ENCODE data around the gene TBC1D25.
"Not testable (repeated sequence)": the region's sequence is repeated elsewhere in the genome, so short reads cannot be mapped to it uniquely, and the experiment has no call there.

The TBC1D25 gene

GRCh38 chrX:48520976-48521352 lies 18.6 kb upstream of the TBC1D25 start:
- in situ Hi-C loops (cut with MboI; ENCODE audit: low pct_unique_long_range_greater_than_20kb, low sequenced_read_pairs, unreplicated experiment): no loop called here
- DNase-seq (ENCODE audit: low spot score): no peak
- TF ChIP-seq CTCF (IDR thresholded peaks at IDR 0.05; ENCODE audit: extremely low read depth, insufficient read depth, missing control alignments): no peak

- in situ Hi-C loops (cut with MboI; ENCODE audit: low pct_unique_long_range_greater_than_20kb, low sequenced_read_pairs, unreplicated experiment): no loop called here
- TF ChIP-seq CTCF (IDR thresholded peaks at IDR 0.05; ENCODE audit: extremely low read depth, insufficient read depth, missing control alignments): no peak
These were observed 17.9 kb upstream of the TBC1D25 start, which contains the start of gene EBP for GRCh38 chrX:48521353-48522243. Gene EBP (plus strand): TSS chrX:48521808. CDS start chrX:48523772, 1,964 bp downstream.

GRCh38 chrX:48522291-48522690 lies 17.2 kb upstream of the TBC1D25 start:
- no peak for DNase-seq (ENCODE audit: low spot score)
- no peak for TF ChIP-seq CTCF (IDR thresholded peaks at IDR 0.05; ENCODE audit: extremely low read depth, insufficient read depth, missing control alignments)

More at GRCh38 chrX:48521353-48522243, 17.9 kb upstream of the TBC1D25 start, which contains the start of gene EBP:
- DNase-seq (ENCODE audit: low spot score): peak; percentile 91

GRCh38 chrX:48523682-48524081 lies 15.8 kb upstream of the TBC1D25 start:
- in situ Hi-C loops (cut with MboI; ENCODE audit: low pct_unique_long_range_greater_than_20kb, low sequenced_read_pairs, unreplicated experiment): no loop called here
- no peak for TF ChIP-seq CTCF (IDR thresholded peaks at IDR 0.05; ENCODE audit: extremely low read depth, insufficient read depth, missing control alignments)
- no peak for DNase-seq (ENCODE audit: low spot score)

More at GRCh38 chrX:48522291-48522690, 17.2 kb upstream of the TBC1D25 start:
- in situ Hi-C loops (cut with MboI; ENCODE audit: low pct_unique_long_range_greater_than_20kb, low sequenced_read_pairs, unreplicated experiment): no loop called here

GRCh38 chrX:48525853-48526252 lies 13.7 kb upstream of the TBC1D25 start:
- in situ Hi-C loops (cut with MboI; ENCODE audit: low pct_unique_long_range_greater_than_20kb, low sequenced_read_pairs, unreplicated experiment); DNase-seq (ENCODE audit: low spot score): not testable (repeated sequence)

GRCh38 chrX:48530736-48531135 lies 8.8 kb upstream of the TBC1D25 start:
- DNase-seq (ENCODE audit: low spot score): no peak
- no peak for TF ChIP-seq CTCF (IDR thresholded peaks at IDR 0.05; ENCODE audit: extremely low read depth, insufficient read depth, missing control alignments)
- in situ Hi-C loops (cut with MboI; ENCODE audit: low pct_unique_long_range_greater_than_20kb, low sequenced_read_pairs, unreplicated experiment): no loop called here

GRCh38 chrX:48531358-48531959 lies 8.1 kb upstream of the TBC1D25 start:
- in situ Hi-C loops (cut with MboI; ENCODE audit: low pct_unique_long_range_greater_than_20kb, low sequenced_read_pairs, unreplicated experiment): no loop called here
- no peak for DNase-seq (ENCODE audit: low spot score)

More at GRCh38 chrX:48531358-48531959, 8.1 kb upstream of the TBC1D25 start:
- no peak for TF ChIP-seq CTCF (IDR thresholded peaks at IDR 0.05; ENCODE audit: extremely low read depth, insufficient read depth, missing control alignments)
